Type B pancreatic cell (in vitro differentiated cells): ENCODE measurements around the gene INKA2. TPM values are rescaled to one million over a fixed set of nuclear protein-coding genes. Genes with fewer than 3 reads are reported as not detected.
A peak's percentile ranks its signal among the peaks of the same experiment; 100 is the strongest.

Experiments used
- DNase-seq: peaks from one replicate; pipeline ENCODE4 v3.0.0; 2021; ENCODE audit warnings: mixed read lengths; ENCODE audit not compliant: unreplicated experiment; ENCODE audit errors: extremely low spot score
- H3K27ac Mint-ChIP-seq: 2 replicates; pipeline ENCODE4 v1.8.0; 2021; ENCODE audit warnings: mild to moderate bottlenecking, mixed read lengths
- H3K27me3 Mint-ChIP-seq: 2 replicates; pipeline ENCODE4 v1.8.0; 2021; ENCODE audit warnings: mixed read lengths
- H3K36me3 Mint-ChIP-seq: 2 replicates; pipeline ENCODE4 v1.8.0; 2021; ENCODE audit warnings: mixed read lengths
- H3K4me1 Mint-ChIP-seq: one replicate; pipeline ENCODE4 v1.8.0; 2021; ENCODE audit warnings: mixed read lengths; ENCODE audit not compliant: unreplicated experiment
- H3K4me3 Mint-ChIP-seq: 2 replicates; pipeline ENCODE4 v1.8.0; 2021; ENCODE audit warnings: mild to moderate bottlenecking, mixed read lengths
- H3K9me3 Mint-ChIP-seq: 2 replicates; pipeline ENCODE4 v1.8.0; 2021; ENCODE audit warnings: mixed read lengths
- total RNA-seq: library from RNA; stranded (reverse); gene quantifications from 2 replicates; pipeline ENCODE4 v1.2.1, GENCODE V29; 2021; ENCODE audit warnings: low replicate concordance
- TF ChIP-seq, protein P1 (sequence below): fragments of 200-600 bp; sonication (generic); conservative IDR thresholded peaks from 2 replicates; pipeline ENCODE4 v1.5.0; 2021; ENCODE audit warnings: antibody characterized with exemption, mild to moderate bottlenecking

INKA2 gene
- total RNA-seq, 1 donor from 2014 or later, result 9.7 TPM

DNA sequence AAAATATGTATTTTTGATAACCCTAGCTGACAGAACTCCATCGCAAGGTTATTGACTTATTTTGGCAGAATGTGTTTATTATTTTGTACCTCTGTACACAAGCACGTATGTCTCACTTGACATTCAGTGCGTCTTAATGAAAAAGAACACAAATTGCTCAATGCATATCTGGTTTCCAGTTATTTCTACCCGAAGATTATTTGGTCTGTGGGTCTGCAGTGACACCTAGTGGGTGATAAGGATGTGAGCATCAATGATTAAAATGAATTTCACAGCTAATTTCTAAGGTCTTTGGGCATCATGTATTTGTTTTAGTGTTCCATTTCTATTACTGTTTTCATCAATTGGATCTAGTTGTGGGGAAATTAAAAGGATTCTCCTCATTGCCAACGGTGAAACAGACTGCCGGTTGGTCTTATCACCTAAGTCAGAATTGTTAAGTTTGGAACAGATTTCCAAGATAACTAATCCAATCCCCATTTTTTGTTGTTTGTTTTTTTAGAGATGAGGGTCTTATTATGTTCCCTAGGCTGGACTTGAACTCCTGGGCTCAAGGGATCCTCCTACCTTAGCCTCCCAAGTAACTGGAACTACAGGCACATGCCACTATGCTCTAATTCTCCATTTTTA lies 30.4 kb upstream of the INKA2 start:
- no peak overlapping the region for H3K27ac Mint-ChIP-seq
- DNase-seq, result no peak
- no peaks in the 10 kb centered on the region for H3K27me3 Mint-ChIP-seq

DNA sequence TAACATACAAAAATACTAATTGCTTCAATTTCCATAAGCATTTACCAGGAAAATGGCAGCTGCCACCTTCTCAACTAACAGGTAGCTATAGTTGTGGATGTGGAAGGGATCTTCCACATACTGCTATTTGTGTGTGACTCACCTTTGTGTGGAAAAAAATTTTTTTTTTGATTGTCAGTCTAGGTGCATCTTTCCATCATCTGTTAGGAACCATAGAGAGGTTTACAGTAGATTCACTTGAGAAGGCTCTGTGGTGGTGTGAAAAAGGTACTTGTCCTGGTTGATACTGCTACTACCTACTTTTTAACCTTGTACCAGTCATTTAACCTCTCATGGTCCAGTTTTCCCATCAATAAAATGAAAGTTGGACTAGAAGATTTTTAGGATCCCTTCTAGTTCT lies 29.4 kb upstream of the INKA2 start:
- Mint-ChIP-seq H3K36me3 (peaks cover 8% of the 10 kb centered on the region), H3K4me3 (no peak overlapping the region), H3K27me3 (no peaks in the 10 kb centered on the region), H3K27ac (no peak overlapping the region), H3K9me3 (no peaks in the 10 kb centered on the region), H3K4me1 (peaks cover 4% of the 10 kb centered on the region)
- TF ChIP-seq, protein P1, sequence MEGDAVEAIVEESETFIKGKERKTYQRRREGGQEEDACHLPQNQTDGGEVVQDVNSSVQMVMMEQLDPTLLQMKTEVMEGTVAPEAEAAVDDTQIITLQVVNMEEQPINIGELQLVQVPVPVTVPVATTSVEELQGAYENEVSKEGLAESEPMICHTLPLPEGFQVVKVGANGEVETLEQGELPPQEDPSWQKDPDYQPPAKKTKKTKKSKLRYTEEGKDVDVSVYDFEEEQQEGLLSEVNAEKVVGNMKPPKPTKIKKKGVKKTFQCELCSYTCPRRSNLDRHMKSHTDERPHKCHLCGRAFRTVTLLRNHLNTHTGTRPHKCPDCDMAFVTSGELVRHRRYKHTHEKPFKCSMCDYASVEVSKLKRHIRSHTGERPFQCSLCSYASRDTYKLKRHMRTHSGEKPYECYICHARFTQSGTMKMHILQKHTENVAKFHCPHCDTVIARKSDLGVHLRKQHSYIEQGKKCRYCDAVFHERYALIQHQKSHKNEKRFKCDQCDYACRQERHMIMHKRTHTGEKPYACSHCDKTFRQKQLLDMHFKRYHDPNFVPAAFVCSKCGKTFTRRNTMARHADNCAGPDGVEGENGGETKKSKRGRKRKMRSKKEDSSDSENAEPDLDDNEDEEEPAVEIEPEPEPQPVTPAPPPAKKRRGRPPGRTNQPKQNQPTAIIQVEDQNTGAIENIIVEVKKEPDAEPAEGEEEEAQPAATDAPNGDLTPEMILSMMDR, result no peak
- no peak for DNase-seq

More for the DNA sequence above, 30.4 kb upstream of the INKA2 start:
- Mint-ChIP-seq H3K4me3 (no peak overlapping the region), H3K36me3 (peaks cover 8% of the 10 kb centered on the region), H3K4me1 (peaks cover 4% of the 10 kb centered on the region), H3K9me3 (no peaks in the 10 kb centered on the region)
- TF ChIP-seq, protein P1, result peak; percentile 89

DNA sequence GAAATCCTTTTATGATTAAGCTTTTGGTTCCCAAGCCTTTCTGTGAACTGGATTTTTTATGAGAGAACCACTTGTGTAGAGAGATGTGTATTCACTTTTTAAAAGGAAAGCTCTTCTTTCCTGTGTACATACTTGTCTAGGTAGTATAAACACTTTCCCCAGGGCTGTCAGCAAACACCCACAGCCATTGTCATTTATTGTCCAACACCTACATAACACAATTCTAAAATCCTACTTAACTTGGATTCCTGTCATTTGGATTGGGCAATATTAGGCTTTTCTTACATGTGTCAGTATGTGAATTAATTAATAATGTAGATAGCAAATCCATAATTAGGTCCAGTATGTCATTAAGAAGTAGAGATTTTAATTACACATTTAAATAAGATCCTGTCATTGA lies 28.8 kb upstream of the INKA2 start:
- Mint-ChIP-seq H3K4me1 (peaks cover 4% of the 10 kb centered on the region), H3K4me3 (no peak overlapping the region), H3K9me3 (no peaks in the 10 kb centered on the region), H3K36me3 (peaks cover 9% of the 10 kb centered on the region), H3K27ac (no peak overlapping the region), H3K27me3 (no peaks in the 10 kb centered on the region)
- no peak for DNase-seq
- TF ChIP-seq, protein P1, result no peak

DNA sequence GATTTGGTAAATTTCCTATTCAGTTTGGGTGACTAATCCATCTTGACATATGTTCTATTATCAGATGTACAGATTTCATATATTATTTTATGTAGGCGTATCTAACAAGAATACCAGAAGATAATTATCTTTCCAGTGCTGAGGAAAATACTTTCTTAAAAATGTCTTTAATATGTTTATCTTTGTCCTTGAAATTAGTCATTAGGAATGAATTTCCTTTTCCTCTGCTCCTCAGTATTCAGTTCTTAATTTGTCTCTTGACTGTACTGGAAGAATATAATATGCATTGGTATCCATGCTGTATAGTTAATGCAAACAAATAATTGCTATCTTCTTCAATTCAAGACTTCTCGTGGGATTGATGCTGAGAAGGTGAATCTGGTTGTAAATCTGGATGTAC lies 23.1 kb upstream of the INKA2 start:
- no peak overlapping the region for H3K27ac Mint-ChIP-seq
- TF ChIP-seq, protein P1, result no peak
- no peak overlapping the region for H3K4me3 Mint-ChIP-seq
- peaks cover 7% of the 10 kb centered on the region for H3K4me1 Mint-ChIP-seq
- H3K9me3 Mint-ChIP-seq, result no peaks in the 10 kb centered on the region
- H3K27me3 Mint-ChIP-seq, result no peaks in the 10 kb centered on the region
- peaks cover 26% of the 10 kb centered on the region for H3K36me3 Mint-ChIP-seq
- no peak for DNase-seq

DNA sequence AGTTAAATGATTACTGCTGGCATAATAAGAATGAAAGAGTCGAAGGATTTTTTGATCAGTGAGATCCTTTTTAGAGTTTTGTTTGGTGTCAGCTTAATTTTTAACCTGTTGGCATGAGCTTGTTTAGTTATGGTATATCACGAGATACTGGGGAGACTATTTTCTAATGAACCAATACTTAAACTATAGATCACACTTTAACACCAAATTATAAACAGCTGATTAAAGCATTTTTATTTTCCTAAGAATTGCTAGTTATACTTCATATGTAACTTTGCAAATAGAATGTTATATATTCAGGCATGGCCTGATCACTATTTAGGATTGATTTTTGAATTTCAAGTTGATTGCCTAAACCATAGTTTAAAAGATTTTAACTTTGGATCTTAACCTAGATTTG lies 22.5 kb upstream of the INKA2 start:
- no peak overlapping the region for H3K4me3 Mint-ChIP-seq
- TF ChIP-seq, protein P1, result no peak
- H3K27me3 Mint-ChIP-seq, result no peaks in the 10 kb centered on the region
- peaks cover 26% of the 10 kb centered on the region for H3K36me3 Mint-ChIP-seq
- H3K27ac Mint-ChIP-seq, result no peak overlapping the region
- peaks cover 12% of the 10 kb centered on the region for H3K4me1 Mint-ChIP-seq
- no peaks in the 10 kb centered on the region for H3K9me3 Mint-ChIP-seq
- no peak for DNase-seq
